ENCODE measurements around the gene HDGF.

HDGF gene

DNA sequence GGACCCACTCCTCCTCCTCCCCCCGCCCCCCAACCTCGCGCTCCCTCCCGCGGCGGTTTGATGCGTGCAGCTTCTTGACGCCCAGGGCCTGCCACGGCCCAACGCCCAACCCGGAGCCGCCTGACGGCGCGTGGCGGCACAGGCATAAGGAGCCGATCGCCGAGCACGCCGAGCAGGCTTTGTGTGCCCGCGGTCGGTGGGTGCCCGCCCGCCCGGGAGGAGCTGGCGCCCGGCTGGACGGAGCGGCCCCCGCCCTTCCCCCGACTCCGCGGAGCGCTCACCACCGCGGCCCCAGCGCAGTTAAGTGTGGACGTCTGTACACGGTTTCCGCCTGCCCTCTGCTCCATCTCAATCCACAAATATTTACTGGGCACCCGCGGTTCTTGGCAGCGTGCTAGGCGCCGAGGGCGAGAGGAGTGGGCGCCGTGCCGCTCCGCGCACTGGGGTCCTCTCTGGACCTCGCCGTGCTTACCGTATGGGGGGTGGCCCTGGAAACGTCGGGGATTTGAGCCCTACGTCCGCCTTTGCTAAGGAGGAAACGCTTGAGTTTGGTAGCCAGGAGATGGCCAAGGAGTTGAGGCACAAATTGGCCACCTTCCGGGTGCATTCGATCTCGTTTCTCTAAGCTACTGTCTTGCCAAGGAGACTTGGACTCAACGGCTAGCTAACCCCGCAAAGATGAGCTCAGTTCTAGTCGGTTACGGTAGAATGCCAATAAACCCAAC lies 444 bp upstream of the HDGF start:
- Histone ChIP-seq H3K4me3 (ENCODE audit: low read depth, low read length) (peak overlapping the region; percentile 94), H3K36me3 (ENCODE audit: control insufficient read depth, insufficient read depth, low read length) (no peaks in the 10 kb centered on the region), H3K9ac (ENCODE audit: low read length) (peak overlapping the region; percentile 97), H3K27me3 (ENCODE audit: control insufficient read depth, insufficient read depth, low read length) (no peaks in the 10 kb centered on the region), H3K9me3 (ENCODE audit: control insufficient read depth, insufficient read depth, low read depth, low read length) (no peaks in the 10 kb centered on the region), H3K4me1 (ENCODE audit: control insufficient read depth, insufficient read depth, low read length) (peaks cover 39% of the 10 kb centered on the region), H3K27ac (ENCODE audit: low read depth, low read length) (peak overlapping the region; percentile 80)

GRCh38 chr1:156750711-156751450 lies 594 bp downstream of the HDGF start:
- Histone ChIP-seq H3K4me1 (ENCODE audit: control insufficient read depth, insufficient read depth, low read length) (peaks cover 47% of the 10 kb centered on the region), H3K4me3 (ENCODE audit: low read depth, low read length) (peak overlapping the region; percentile 94), H3K27me3 (ENCODE audit: control insufficient read depth, insufficient read depth, low read length) (no peaks in the 10 kb centered on the region), H3K9ac (ENCODE audit: low read length) (peak overlapping the region; percentile 97), H3K9me3 (ENCODE audit: control insufficient read depth, insufficient read depth, low read depth, low read length) (no peaks in the 10 kb centered on the region), H3K27ac (ENCODE audit: low read depth, low read length) (peak overlapping the region; percentile 88), H3K36me3 (ENCODE audit: control insufficient read depth, insufficient read depth, low read length) (no peaks in the 10 kb centered on the region)

- H3K4me1 ChIP-seq (ENCODE audit: control insufficient read depth, insufficient read depth, low read length): peaks cover 53% of the 10 kb centered on the region
- H3K4me3 ChIP-seq (ENCODE audit: low read depth, low read length): peak overlapping the region; percentile 94
- H3K9me3 ChIP-seq (ENCODE audit: control insufficient read depth, insufficient read depth, low read depth, low read length): no peaks in the 10 kb centered on the region
- peaks cover 4% of the 10 kb centered on the region; the same call in 1 of the 2 replicates for H3K36me3 ChIP-seq (ENCODE audit: control insufficient read depth, insufficient read depth, low read length)
- peak overlapping the region; percentile 97 for H3K9ac ChIP-seq (ENCODE audit: low read length)
- H3K27ac ChIP-seq (ENCODE audit: low read depth, low read length): peak overlapping the region; percentile 88
- H3K27me3 ChIP-seq (ENCODE audit: control insufficient read depth, insufficient read depth, low read length): no peaks in the 10 kb centered on the region
Measured at GRCh38 chr1:156750191-156750672, 1.2 kb downstream of the HDGF start.

DNA sequence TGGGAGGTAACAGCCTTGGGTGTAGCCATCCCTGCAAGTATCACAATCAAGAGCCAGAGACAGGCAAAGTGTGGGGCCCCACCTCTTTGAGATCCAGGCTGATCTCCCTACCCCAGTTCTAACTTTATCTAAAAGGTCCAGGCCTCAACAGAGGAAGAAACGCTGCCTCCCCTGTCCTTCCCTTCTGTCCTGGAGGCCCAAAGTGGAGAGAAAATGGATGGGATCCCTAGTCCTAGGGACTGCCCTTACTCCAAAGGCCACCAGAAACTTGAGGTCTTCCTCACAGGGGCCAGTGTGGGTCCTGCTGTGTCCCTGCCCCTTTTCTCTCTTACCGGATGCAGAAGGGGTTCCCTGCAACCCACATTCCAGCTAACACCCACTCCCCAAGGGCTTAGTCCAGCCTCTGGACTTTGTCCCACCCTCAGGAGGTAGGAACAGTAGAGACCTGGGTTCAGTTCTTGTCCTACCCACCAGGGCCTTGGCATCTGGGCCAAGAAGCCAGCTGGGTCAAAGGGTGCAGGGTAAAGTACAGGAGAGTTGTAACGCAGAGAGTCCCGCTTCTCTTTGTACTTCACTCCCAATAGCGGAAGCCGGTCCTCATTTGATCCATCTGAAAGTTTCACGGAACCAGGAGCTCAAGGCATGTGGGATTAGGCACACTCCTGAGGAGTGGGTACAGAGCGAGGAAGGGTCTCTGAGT lies 1.9 kb downstream of the HDGF start:
- Histone ChIP-seq H3K9ac (ENCODE audit: low read length) (peak overlapping the region; percentile 97), H3K4me1 (ENCODE audit: control insufficient read depth, insufficient read depth, low read length) (peaks cover 58% of the 10 kb centered on the region), H3K36me3 (ENCODE audit: control insufficient read depth, insufficient read depth, low read length) (peaks cover 11% of the 10 kb centered on the region), H3K27ac (ENCODE audit: low read depth, low read length) (peak overlapping the region; percentile 81; the same call in 1 of the 2 replicates), H3K4me3 (ENCODE audit: low read depth, low read length) (peak overlapping the region; percentile 94), H3K27me3 (ENCODE audit: control insufficient read depth, insufficient read depth, low read length) (no peaks in the 10 kb centered on the region), H3K9me3 (ENCODE audit: control insufficient read depth, insufficient read depth, low read depth, low read length) (no peaks in the 10 kb centered on the region)

DNA sequence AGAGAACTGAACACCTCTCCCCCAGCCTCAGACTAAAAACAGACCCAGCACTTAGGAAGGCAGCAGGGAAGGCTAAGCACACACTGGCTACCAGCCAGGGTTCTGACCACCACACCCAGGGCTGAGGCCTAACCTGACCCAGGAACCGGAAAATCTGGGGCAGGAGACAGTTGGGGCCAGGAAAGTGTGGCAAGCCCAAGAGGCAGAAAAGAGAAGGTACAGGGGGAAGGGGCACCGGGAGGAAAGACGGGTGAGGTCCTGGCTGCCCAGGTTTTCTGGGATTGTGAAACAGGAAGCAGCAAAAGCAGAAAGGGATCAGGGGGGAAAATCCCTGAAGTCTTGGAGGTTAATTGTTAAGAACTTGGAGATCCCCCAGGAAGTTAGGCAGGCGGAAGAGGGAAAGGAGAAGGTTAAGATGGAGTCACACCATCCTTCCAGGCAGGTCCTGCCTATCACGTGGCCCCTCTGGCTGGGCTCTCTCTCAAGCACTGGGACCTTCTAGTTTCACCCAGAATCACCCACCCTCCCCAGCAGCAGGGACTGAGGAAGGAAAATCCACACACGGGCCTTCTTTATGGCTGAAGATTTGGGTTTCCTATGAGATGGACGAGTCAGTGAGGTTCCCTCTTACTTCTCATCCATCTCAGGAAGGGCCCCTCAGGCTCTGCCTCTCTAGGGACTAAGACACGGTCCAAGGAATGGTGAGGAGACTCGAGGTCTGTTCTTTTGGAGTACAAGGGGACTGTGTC lies 2.6 kb downstream of the HDGF start:
- peak overlapping the region; percentile 97 for H3K9ac ChIP-seq (ENCODE audit: low read length)

DNA sequence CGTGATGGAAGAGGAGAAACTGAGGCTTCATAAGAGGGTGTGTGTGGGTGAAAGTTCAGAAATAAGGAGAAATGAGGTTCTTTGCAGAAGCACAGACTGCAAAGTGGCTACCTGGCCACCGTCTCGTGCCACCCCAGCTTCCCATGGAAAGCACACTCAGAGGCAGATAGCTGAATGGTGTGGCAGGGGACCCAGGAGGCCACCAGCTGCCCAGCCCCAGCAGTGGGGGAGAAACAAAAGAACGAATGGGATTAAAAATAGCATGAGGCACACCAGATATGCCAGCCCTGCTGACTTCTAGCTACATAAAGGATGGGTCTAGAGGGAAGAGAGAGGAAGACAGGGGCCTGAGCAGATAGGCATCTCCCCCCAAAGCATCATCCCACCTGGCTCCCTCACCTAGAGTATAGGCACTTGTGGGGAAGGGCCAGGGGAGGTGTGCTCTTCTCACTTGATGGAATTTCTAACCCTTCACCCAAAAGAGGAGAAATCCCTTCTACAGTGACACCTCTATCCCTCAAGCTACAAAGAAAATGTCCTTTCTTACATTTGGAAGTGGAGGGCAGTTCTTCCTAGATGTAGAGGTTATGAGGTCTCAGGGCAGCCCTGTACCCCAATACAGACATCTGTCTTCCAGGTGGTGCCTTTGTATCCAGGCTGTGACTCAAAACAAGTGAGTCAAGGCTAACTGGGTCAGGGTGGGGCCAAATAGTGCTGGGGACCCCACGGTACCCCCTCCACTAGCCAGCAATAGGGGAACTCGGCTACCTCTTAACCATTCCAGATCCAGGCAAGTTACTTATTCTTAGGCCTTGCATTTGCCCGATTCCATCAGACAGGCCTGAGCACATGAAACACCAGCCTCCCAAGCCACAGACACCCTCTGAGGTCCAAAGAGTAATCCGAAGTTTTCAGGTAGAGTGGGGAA lies 3.5 kb downstream of the HDGF start:
- H3K9ac ChIP-seq (ENCODE audit: low read length): peak overlapping the region; percentile 97
- H3K4me1 ChIP-seq (ENCODE audit: control insufficient read depth, insufficient read depth, low read length): peaks cover 57% of the 10 kb centered on the region
- peaks cover 24% of the 10 kb centered on the region for H3K36me3 ChIP-seq (ENCODE audit: control insufficient read depth, insufficient read depth, low read length)
- no peaks in the 10 kb centered on the region for H3K27me3 ChIP-seq (ENCODE audit: control insufficient read depth, insufficient read depth, low read length)
- no peaks in the 10 kb centered on the region for H3K9me3 ChIP-seq (ENCODE audit: control insufficient read depth, insufficient read depth, low read depth, low read length)
- peak overlapping the region; percentile 81 for H3K27ac ChIP-seq (ENCODE audit: low read depth, low read length)
- peak overlapping the region; percentile 94 for H3K4me3 ChIP-seq (ENCODE audit: low read depth, low read length)

More for the DNA sequence above, 2.6 kb downstream of the HDGF start:
- H3K36me3 ChIP-seq (ENCODE audit: control insufficient read depth, insufficient read depth, low read length): peaks cover 15% of the 10 kb centered on the region
- H3K9me3 ChIP-seq (ENCODE audit: control insufficient read depth, insufficient read depth, low read depth, low read length): no peaks in the 10 kb centered on the region
- H3K4me1 ChIP-seq (ENCODE audit: control insufficient read depth, insufficient read depth, low read length): peaks cover 58% of the 10 kb centered on the region
- peak overlapping the region; percentile 81; the same call in 1 of the 2 replicates for H3K27ac ChIP-seq (ENCODE audit: low read depth, low read length)
- peak overlapping the region; percentile 94 for H3K4me3 ChIP-seq (ENCODE audit: low read depth, low read length)
- H3K27me3 ChIP-seq (ENCODE audit: control insufficient read depth, insufficient read depth, low read length): no peaks in the 10 kb centered on the region

GRCh38 chr1:156746728-156747631 lies 4.5 kb downstream of the HDGF start:
- H3K27me3 ChIP-seq (ENCODE audit: control insufficient read depth, insufficient read depth, low read length): no peaks in the 10 kb centered on the region
- peak overlapping the region; percentile 99 for H3K9ac ChIP-seq (ENCODE audit: low read length)
- H3K9me3 ChIP-seq (ENCODE audit: control insufficient read depth, insufficient read depth, low read depth, low read length): no peaks in the 10 kb centered on the region
- peaks cover 56% of the 10 kb centered on the region for H3K4me1 ChIP-seq (ENCODE audit: control insufficient read depth, insufficient read depth, low read length)
- peaks cover 26% of the 10 kb centered on the region for H3K36me3 ChIP-seq (ENCODE audit: control insufficient read depth, insufficient read depth, low read length)
- H3K4me3 ChIP-seq (ENCODE audit: low read depth, low read length): peak overlapping the region; percentile 94
- H3K27ac ChIP-seq (ENCODE audit: low read depth, low read length): peak overlapping the region; percentile 100

DNA sequence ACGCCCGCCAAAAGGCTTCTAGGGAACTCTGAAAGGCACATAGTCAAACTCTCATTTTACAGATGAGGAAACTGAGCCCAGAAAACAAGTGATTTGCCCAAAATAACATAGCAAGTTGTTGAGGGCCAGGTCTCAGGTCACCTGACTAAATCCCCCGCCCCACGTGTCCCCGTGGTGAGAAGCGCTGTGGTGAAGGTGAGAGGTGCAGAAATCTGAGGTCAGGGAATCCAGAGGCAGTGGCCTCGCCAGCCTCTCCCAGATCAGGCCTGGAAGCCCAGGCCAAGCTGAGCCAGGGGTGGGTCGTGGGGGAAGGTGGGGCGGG lies 5.1 kb downstream of the HDGF start:
- H3K4me1 ChIP-seq (ENCODE audit: control insufficient read depth, insufficient read depth, low read length): peaks cover 62% of the 10 kb centered on the region
- peak overlapping the region; percentile 99 for H3K9ac ChIP-seq (ENCODE audit: low read length)
- H3K36me3 ChIP-seq (ENCODE audit: control insufficient read depth, insufficient read depth, low read length): peaks cover 26% of the 10 kb centered on the region

GRCh38 chr1:156745881-156746280 lies 5.6 kb downstream of the HDGF start:
- H3K4me3 ChIP-seq (ENCODE audit: low read depth, low read length): peak overlapping the region; percentile 73
- H3K27me3 ChIP-seq (ENCODE audit: control insufficient read depth, insufficient read depth, low read length): no peaks in the 10 kb centered on the region
- H3K27ac ChIP-seq (ENCODE audit: low read depth, low read length): peak overlapping the region; percentile 100; the same call in 1 of the 2 replicates
- H3K9me3 ChIP-seq (ENCODE audit: control insufficient read depth, insufficient read depth, low read depth, low read length): no peaks in the 10 kb centered on the region
- peaks cover 26% of the 10 kb centered on the region for H3K36me3 ChIP-seq (ENCODE audit: control insufficient read depth, insufficient read depth, low read length)
- H3K4me1 ChIP-seq (ENCODE audit: control insufficient read depth, insufficient read depth, low read length): peaks cover 62% of the 10 kb centered on the region
- H3K9ac ChIP-seq (ENCODE audit: low read length): no peak overlapping the region

More for the DNA sequence above, 5.1 kb downstream of the HDGF start:
- H3K9me3 ChIP-seq (ENCODE audit: control insufficient read depth, insufficient read depth, low read depth, low read length): no peaks in the 10 kb centered on the region
- H3K27me3 ChIP-seq (ENCODE audit: control insufficient read depth, insufficient read depth, low read length): no peaks in the 10 kb centered on the region
- peak overlapping the region; percentile 73 for H3K4me3 ChIP-seq (ENCODE audit: low read depth, low read length)
- peak overlapping the region; percentile 100 for H3K27ac ChIP-seq (ENCODE audit: low read depth, low read length)

Data from HUES6 (cell line).